ENCODE measurements around the gene SLC49A3. TPM values are rescaled to one million over a fixed set of nuclear protein-coding genes. Genes with fewer than 3 reads are reported as not detected.

SLC49A3 gene
- total RNA-seq, 1 experiment from 2014 or later, result 6.9 TPM

- Histone ChIP-seq H3K4ac (ENCODE audit: low read depth, low read length) (no peak overlapping the region), H3K27me3 (ENCODE audit: insufficient read depth, low read length) (no peaks in the 10 kb centered on the region), H4K91ac (ENCODE audit: insufficient read length, low read depth, low read length) (no peak overlapping the region), H3K9me3 (ENCODE audit: control insufficient read depth, low read depth, low read length) (no peaks in the 10 kb centered on the region), H4K20me1 (ENCODE audit: control insufficient read depth, insufficient read depth, insufficient read length) (peaks cover 2% of the 10 kb centered on the region), H3K14ac (ENCODE audit: insufficient read depth, low read length) (no peak overlapping the region), H4K5ac (ENCODE audit: insufficient read length, low read depth, low read length) (no peak overlapping the region), H4K8ac (replicated peaks; ENCODE audit: insufficient read length, low read depth, low read length) (no peak overlapping the region), H3K4me1 (ENCODE audit: insufficient read depth, low read length) (no peaks in the 10 kb centered on the region), H3K23me2 (ENCODE audit: insufficient read length, low read depth, low read length, poor library complexity, severe bottlenecking) (no peaks in the 10 kb centered on the region), H2BK15ac (ENCODE audit: low read depth, low read length) (no peak overlapping the region), H3K4me2 (ENCODE audit: insufficient read depth, insufficient read length, low read length) (no peak overlapping the region), H3K18ac (ENCODE audit: insufficient read length, low read depth, low read length) (no peak overlapping the region), H3K23ac (ENCODE audit: insufficient read length, low read depth, low read length) (no peak overlapping the region), H3T11ph (ENCODE audit: low read length) (no peak overlapping the region), H3K27ac (ENCODE audit: insufficient read length, low read depth, low read length) (no peak overlapping the region), H3K79me1 (ENCODE audit: insufficient read depth, low read depth, low read length, poor library complexity, severe bottlenecking) (peaks cover 3% of the 10 kb centered on the region), H3K56ac (ENCODE audit: insufficient read length, low read depth, low read length) (no peak overlapping the region), H2BK12ac (ENCODE audit: insufficient read length, low read depth, low read length) (no peak overlapping the region), H2BK5ac (ENCODE audit: insufficient read length, low read length) (no peak overlapping the region), H2AK5ac (ENCODE audit: insufficient read length, low read length) (no peak overlapping the region), H3K9ac (ENCODE audit: extremely low read depth, insufficient read length, low read length) (no peak overlapping the region), H3K79me2 (ENCODE audit: insufficient read depth, low read length) (peaks cover 12% of the 10 kb centered on the region; the same call in 1 of the 2 replicates), H2AFZ (ENCODE audit: low read length) (no peak overlapping the region), H2BK20ac (ENCODE audit: low read depth, low read length, poor library complexity, severe bottlenecking) (no peak overlapping the region), H2BK120ac (ENCODE audit: low read depth, low read length, poor library complexity, severe bottlenecking) (no peak overlapping the region)
- Mint-ChIP-seq H3K9me3 (no peaks in the 10 kb centered on the region), H3K4me1 (no peaks in the 10 kb centered on the region), H3K27ac (peak overlapping the region in 1 of 3 experiments; percentile 2; a peak in 1 of 7 replicates), H3K36me3 (ENCODE audit: insufficient read depth in 1 of 3, low read depth in 3 of 3) (peaks cover 20 to 46% (median 33%) of the 10 kb centered on the region in 3 experiments), H3K4me3 (no peak overlapping the region), H3K27me3 (ENCODE audit: low read depth) (no peaks in the 10 kb centered on the region)
- no CpG with 5 or more reads among the region's 20 CpGs for WGBS (ENCODE audit: extremely low coverage, insufficient read length, low lambda C conversion rate)
- no peak for TF ChIP-seq CTCF (conservative IDR thresholded peaks at IDR 0.05)
- no peak for DNase-seq
Measured at GRCh38 chr4:729336-730315, 40.7 kb upstream of the SLC49A3 start.
